AG10803 (cell line): ENCODE data around the gene HECTD2.

Experiments used
- DNase-seq: peaks from one replicate; pipeline ENCODE4 v3.0.0; 2010; ENCODE audit warnings: low read depth
- H3K4me3 ChIP-seq: 2 replicates; pipeline ENCODE4 v1.5.1; 2011; ENCODE audit warnings: mild to moderate bottlenecking, low read length, control low read depth
- CTCF ChIP-seq: conservative IDR thresholded peaks from 2 replicates; pipeline ENCODE4 v1.5.1; 2011; ENCODE audit warnings: mild to moderate bottlenecking, low read length, control low read depth, inconsistent platforms

Gene HECTD2

DNA sequence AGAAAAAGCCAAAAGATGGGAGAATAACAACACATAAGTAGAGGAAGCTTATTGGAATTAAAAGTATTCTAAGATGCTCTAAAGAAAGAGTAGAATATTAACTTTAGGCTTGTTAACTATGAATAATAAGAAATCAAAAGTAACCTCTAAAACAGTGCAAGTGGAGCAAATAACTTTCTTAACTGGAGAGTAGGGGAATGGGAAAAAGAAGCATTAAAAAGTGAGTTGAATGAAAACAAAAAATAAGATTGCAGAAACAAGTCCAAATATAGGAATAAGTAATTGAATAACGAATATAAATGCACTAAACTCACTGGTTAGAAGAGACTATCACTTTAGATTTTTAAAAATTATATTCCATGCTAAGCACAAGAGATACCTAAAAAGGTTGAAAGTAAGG, 63.9 kb downstream of the HECTD2 start:
- DNase-seq = no peak
- no peak for TF ChIP-seq CTCF
- H3K4me3 ChIP-seq = no peak overlapping the region

- TF ChIP-seq CTCF = no peak
- DNase-seq = no peak
- H3K4me3 ChIP-seq = no peak overlapping the region
Observed at GRCh38 chr10:91477236-91477635, 67.1 kb downstream of the HECTD2 start.

GRCh38 chr10:91479583-91479982, 69.4 kb downstream of the HECTD2 start:
- H3K4me3 ChIP-seq = no peak overlapping the region
- no peak for DNase-seq
- TF ChIP-seq CTCF = no peak; the same call in 1 of the 2 replicates

- TF ChIP-seq CTCF = no peak
- no peak overlapping the region for H3K4me3 ChIP-seq
- DNase-seq = no peak
Observed at GRCh38 chr10:91487911-91488582, 77.9 kb downstream of the HECTD2 start.

GRCh38 chr10:91493313-91493712, 83.2 kb downstream of the HECTD2 start:
- peak; percentile 54 for TF ChIP-seq CTCF
- no peak overlapping the region for H3K4me3 ChIP-seq
- DNase-seq = peak; percentile 59

DNA sequence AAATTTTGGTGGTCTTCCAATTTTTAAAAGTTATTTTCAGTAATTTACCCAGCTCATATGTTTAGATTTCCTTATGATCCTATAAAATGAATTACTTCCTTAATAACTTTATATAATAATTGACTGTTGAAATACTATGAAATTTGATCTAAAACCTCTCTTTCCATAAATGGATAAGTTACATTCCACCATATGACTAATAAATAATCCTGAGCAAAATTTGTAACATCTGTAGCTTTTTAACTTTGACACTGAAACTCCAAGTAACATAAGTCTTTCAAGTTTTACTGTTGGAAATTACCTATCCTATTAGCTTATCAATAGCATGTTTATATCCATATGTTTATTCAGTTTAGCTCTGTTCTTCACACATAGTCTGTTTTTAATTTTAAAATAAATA, 85.3 kb downstream of the HECTD2 start:
- H3K4me3 ChIP-seq = no peak overlapping the region
- no peak for TF ChIP-seq CTCF
- peak; percentile 19 for DNase-seq

GRCh38 chr10:91496016-91496415, 85.9 kb downstream of the HECTD2 start:
- TF ChIP-seq CTCF = no peak
- DNase-seq = no peak
- H3K4me3 ChIP-seq = no peak overlapping the region
